Left ventricle myocardium inferior (tissue), 1 donor: Measurements from ENCODE around the gene MANSC4. TPM values are rescaled to one million over a fixed set of nuclear protein-coding genes. Genes with fewer than 3 reads are reported as not detected.
A peak's percentile ranks its signal among the peaks of the same experiment; 100 is the strongest.

Experiments used
- DNase-seq: peaks from one replicate; pipeline ENCODE4 v3.0.0-alpha.2; 2020
- H3K27ac ChIP-seq: fragments of 200-600 bp; replicated peaks from 2 replicates; pipeline ENCODE4 v1.8.0; 2021
- H3K27me3 ChIP-seq: fragments of 200-600 bp; 2 replicates; pipeline ENCODE4 v1.8.0; 2021; ENCODE audit warnings: low read depth
- H3K36me3 ChIP-seq: fragments of 200-600 bp; 2 replicates; pipeline ENCODE4 v1.8.0; 2021
- H3K4me1 ChIP-seq: fragments of 200-600 bp; 2 replicates; pipeline ENCODE4 v1.8.0; 2021
- H3K4me3 ChIP-seq: fragments of 200-600 bp; 2 replicates; pipeline ENCODE4 v1.8.0; 2021; ENCODE audit warnings: mild to moderate bottlenecking, moderate library complexity
- H3K9me3 ChIP-seq: fragments of 200-600 bp; replicated peaks from 2 replicates; pipeline ENCODE4 v1.8.0; 2021
- CTCF ChIP-seq: fragments of 200-600 bp; IDR thresholded peaks from 2 replicates; pipeline ENCODE4 v1.8.0; 2021; ENCODE audit warnings: antibody characterized with exemption, mild to moderate bottlenecking, borderline replicate concordance
- intact Hi-C: fragments of 100-400 bp; cut with micrococcal nuclease; formaldehyde crosslinking; loops from one replicate; pipeline ENCODE4 v1.11.0; 2022
- total RNA-seq: library from RNA; stranded (reverse); fragmentation: NEBNext Ultra II Directional; extraction: Animal tissue kit (Norgen Biotek cat#: 25700); gene quantifications from one replicate; pipeline ENCODE4 v1.2.1, GENCODE V29; 2021
- donor health status: DM: no; HTN: yes; CAD: no; lungs with severe emphysema.

MANSC4 gene
- total RNA-seq, 1 donor from 2014 or later, result not detected

GRCh38 chr12:27733791-27734190 is 46.2 kb downstream of the MANSC4 start:
- Histone ChIP-seq H3K27ac (no peak overlapping the region), H3K27me3 (no peaks in the 10 kb centered on the region), H3K4me1 (no peaks in the 10 kb centered on the region), H3K4me3 (no peak overlapping the region), H3K9me3 (no peaks in the 10 kb centered on the region), H3K36me3 (peaks cover 62% of the 10 kb centered on the region)
- intact Hi-C loops, result loop anchor here (5.0 to 10.0 kb wide), 2 partner anchors 89 to 211 kb away; no protein-coding TSS in a partner anchor
- no peak for TF ChIP-seq CTCF
- DNase-seq, result no peak

GRCh38 chr12:27733052-27733656 is 46.9 kb downstream of the MANSC4 start:
- intact Hi-C loops, result loop anchor here (5.0 to 10.0 kb wide), 2 partner anchors 89 to 212 kb away; no protein-coding TSS in a partner anchor
- no peak for DNase-seq
- no peak overlapping the region for H3K4me3 ChIP-seq
- no peaks in the 10 kb centered on the region for H3K9me3 ChIP-seq
- peak; percentile 82 for TF ChIP-seq CTCF
- no peaks in the 10 kb centered on the region for H3K27me3 ChIP-seq
- no peaks in the 10 kb centered on the region for H3K4me1 ChIP-seq
- H3K27ac ChIP-seq, result no peak overlapping the region
- H3K36me3 ChIP-seq, result peaks cover 57% of the 10 kb centered on the region

- Histone ChIP-seq H3K36me3 (peaks cover 55% of the 10 kb centered on the region), H3K27ac (no peak overlapping the region)
These were observed 47.8 kb downstream of the MANSC4 start for GRCh38 chr12:27732281-27732680.

GRCh38 chr12:27730097-27730588 is 49.9 kb downstream of the MANSC4 start:
- H3K36me3 ChIP-seq, result peaks cover 59% of the 10 kb centered on the region
- no peaks in the 10 kb centered on the region for H3K27me3 ChIP-seq
- H3K9me3 ChIP-seq, result no peaks in the 10 kb centered on the region
- no peak overlapping the region for H3K27ac ChIP-seq
- TF ChIP-seq CTCF, result no peak
- H3K4me3 ChIP-seq, result no peak overlapping the region
- no peak for DNase-seq
- intact Hi-C loops, result loop anchor here (5.0 to 10.0 kb wide), 2 partner anchors 92 to 215 kb away; no protein-coding TSS in a partner anchor
- no peaks in the 10 kb centered on the region for H3K4me1 ChIP-seq

More at GRCh38 chr12:27732281-27732680, 47.8 kb downstream of the MANSC4 start:
- H3K27me3 ChIP-seq, result no peaks in the 10 kb centered on the region
- intact Hi-C loops, result loop anchor here (5.0 to 10.0 kb wide), 2 partner anchors 90 to 213 kb away; no protein-coding TSS in a partner anchor
- H3K9me3 ChIP-seq, result no peaks in the 10 kb centered on the region
- no peak for DNase-seq
- H3K4me1 ChIP-seq, result no peaks in the 10 kb centered on the region
- no peak overlapping the region for H3K4me3 ChIP-seq
- no peak for TF ChIP-seq CTCF

- Histone ChIP-seq H3K27ac (no peak overlapping the region), H3K4me1 (no peaks in the 10 kb centered on the region), H3K36me3 (peaks cover 84% of the 10 kb centered on the region), H3K4me3 (no peak overlapping the region), H3K27me3 (no peaks in the 10 kb centered on the region), H3K9me3 (no peaks in the 10 kb centered on the region)
- no peak for DNase-seq
- no peak for TF ChIP-seq CTCF
- intact Hi-C loops, result no loop called here
These were observed 56.8 kb downstream of the MANSC4 start for GRCh38 chr12:27723212-27723611.

Other genes starting within 250 kb of the MANSC4 start
- 5.5 TPM for gene REP15, start 83.8 kb downstream of the MANSC4 start, total RNA-seq
- 61.4 TPM for gene MRPS35, start 69.4 kb downstream of the MANSC4 start, total RNA-seq
- 5.5 TPM for gene KLHL42, start within 50 bp of the MANSC4 start, total RNA-seq
- gene PTHLH, start 192.5 kb upstream of the MANSC4 start, total RNA-seq, result 3.7 TPM